Activated gamma-delta T cell treated with anti-CD3 and anti-CD28 coated beads, Interleukin-2, amount 50 U/mL, for 16 hours (primary cell): ENCODE results near the gene PPP1R1A.

ENCODE experiments used
- DNase-seq: peaks from one replicate; pipeline ENCODE4 v3.0.0-alpha.2; 2020; ENCODE audit warnings: low read depth

PPP1R1A gene

GRCh38 chr12:54588110-54588889 is at the start of gene PPP1R1A:
Gene PPP1R1A (minus strand): TSS chr12:54588659. CDS start chr12:54588488, 171 bp downstream.
- DNase-seq = no peak

DNA sequence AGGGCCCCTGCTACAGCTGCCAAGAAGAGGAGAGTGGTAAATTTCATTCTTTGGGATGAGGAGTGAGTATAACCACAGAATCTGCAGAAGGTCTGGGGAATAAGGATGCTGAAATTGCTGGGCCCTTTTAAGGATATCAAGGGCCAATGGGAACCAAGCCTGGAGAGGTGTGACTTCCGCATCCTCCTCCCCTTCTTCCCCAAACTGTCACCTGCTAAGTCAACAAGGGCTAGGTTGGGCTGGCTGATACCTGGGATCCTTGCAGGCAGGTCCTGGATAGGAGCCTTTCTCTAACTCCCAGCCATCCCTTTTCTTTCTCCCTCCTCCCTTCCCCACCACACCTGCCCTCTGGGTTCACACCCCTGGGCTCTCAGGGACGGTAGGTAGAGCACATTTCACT is 46.3 kb upstream of the PPP1R1A start, which contains the start of gene LACRT:
Gene LACRT, minus strand, starts transcription at position 101 of the 400 bp plus-strand sequence. Its CDS starts 54 bp downstream, at position 47.
- no peak for DNase-seq

GRCh38 chr12:54631988-54632728 is 43.7 kb upstream of the PPP1R1A start:
- no peak for DNase-seq

DNA sequence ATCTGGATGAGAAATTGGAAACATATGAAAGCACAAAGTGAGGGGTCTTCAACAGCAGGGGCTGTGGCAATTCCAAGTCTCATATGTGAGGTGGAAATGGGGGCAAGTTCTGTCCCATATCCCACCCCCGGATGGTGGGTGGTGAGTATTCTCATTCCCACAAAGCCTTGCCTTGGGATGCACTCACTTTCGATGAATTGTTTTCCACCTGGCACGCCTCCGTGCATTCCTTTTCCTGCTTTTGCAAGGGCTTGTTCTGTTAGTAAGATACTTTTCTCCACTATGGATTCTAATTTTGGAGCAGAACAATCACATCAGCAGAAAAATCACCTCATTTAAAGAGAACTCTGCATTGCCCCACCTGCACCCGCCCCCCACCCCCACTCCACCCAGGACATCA is 43.1 kb upstream of the PPP1R1A start:
- no peak for DNase-seq

GRCh38 chr12:54629925-54630324 is 41.5 kb upstream of the PPP1R1A start:
- DNase-seq = no peak

GRCh38 chr12:54628186-54628846 is 39.9 kb upstream of the PPP1R1A start:
- DNase-seq = no peak

- DNase-seq = no peak
Observed at GRCh38 chr12:54627304-54627703, 38.8 kb upstream of the PPP1R1A start.

GRCh38 chr12:54625598-54625997 is 37.1 kb upstream of the PPP1R1A start:
- DNase-seq = no peak

GRCh38 chr12:54624315-54625279 is 36.1 kb upstream of the PPP1R1A start:
- DNase-seq = no peak

- DNase-seq = no peak
Observed at GRCh38 chr12:54622463-54623183, 34.2 kb upstream of the PPP1R1A start.

GRCh38 chr12:54616933-54617680 is 28.6 kb upstream of the PPP1R1A start:
- no peak for DNase-seq

DNA sequence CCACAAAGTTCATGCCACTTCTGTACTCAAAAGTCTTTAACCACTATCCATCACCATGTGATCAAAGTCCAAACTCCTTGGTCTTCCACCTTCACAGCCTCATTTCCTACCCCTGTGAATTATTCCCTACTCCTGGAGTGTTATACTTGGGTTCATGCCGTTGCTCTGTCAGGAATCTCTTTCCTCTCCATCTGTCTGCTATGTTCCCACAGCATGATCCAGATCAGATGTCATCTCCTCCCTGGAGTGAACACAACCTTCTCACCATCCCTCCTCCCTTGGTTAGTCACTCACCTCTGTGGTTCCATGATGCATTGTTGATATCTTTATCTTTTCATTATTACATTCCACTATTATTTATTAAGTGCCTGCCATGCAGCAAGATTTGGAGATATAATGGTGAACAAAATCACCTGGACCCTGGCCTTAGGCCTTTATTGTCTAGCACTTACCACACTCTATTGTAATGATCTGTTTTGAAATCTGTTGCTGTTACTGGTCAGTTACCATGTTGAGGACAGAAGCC is 23.8 kb upstream of the PPP1R1A start:
- DNase-seq = no peak

DNA sequence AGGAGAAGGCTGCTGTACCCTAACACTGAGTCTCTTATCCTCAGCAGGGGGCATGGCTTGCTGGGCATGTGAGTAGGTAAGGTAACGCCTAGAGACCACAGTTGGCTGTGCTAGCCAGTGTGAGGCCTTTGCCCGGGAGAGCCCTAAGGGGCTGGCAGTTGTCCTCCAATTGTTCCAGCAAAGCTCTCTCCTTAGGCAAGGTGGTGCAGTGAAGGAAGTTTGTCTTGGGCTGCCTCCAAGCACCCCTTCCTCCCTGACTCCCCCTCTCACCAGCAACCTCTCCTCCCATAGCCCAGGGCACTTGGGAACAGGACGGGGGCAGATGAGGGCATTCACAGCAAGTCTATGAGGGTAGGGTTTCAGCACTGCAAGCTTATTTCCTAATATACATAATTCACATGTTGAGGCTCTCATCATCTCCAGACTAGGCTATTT is 23.3 kb upstream of the PPP1R1A start:
- no peak for DNase-seq

GRCh38 chr12:54608769-54609168 is 20.3 kb upstream of the PPP1R1A start:
- no peak for DNase-seq

DNA sequence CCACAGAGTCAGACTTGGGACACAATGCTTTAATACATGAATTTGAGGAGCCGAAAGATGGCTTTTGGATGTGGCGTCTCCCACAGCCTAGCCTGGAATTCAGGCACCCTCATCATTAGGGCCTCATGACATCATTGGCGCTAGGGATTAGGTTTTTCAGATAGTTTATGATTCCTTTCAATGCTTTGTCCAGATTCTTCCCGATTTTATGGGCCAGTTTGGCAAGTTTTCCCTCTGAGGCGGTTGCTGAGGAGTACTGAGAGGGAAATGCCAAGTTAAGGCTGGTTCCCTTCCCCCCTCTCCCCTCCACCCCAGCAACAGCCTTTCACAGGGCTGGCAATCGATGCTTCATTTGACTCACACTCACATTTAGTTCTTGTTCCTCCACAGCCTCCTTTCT is 19.7 kb upstream of the PPP1R1A start:
- no peak for DNase-seq

DNA sequence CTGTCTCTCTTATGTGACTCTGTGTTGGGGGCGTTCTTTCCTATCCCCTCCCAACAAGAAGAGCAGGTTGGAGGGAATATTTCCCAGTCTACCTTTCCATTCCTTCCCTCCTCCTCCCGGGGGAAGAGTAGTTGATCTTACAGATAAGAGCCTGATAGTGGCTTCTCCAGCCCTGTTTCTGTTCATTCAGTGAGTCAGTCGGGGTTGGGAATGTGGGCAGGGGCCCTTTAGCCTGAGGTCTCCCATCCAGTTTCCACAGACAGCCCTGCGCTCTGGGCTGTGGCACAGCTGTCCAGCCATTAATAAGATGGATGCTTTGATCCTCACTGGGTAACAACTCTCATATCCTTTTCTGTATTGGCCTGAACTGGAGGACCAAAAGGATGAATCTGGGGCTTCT is 18.1 kb upstream of the PPP1R1A start:
- no peak for DNase-seq

DNA sequence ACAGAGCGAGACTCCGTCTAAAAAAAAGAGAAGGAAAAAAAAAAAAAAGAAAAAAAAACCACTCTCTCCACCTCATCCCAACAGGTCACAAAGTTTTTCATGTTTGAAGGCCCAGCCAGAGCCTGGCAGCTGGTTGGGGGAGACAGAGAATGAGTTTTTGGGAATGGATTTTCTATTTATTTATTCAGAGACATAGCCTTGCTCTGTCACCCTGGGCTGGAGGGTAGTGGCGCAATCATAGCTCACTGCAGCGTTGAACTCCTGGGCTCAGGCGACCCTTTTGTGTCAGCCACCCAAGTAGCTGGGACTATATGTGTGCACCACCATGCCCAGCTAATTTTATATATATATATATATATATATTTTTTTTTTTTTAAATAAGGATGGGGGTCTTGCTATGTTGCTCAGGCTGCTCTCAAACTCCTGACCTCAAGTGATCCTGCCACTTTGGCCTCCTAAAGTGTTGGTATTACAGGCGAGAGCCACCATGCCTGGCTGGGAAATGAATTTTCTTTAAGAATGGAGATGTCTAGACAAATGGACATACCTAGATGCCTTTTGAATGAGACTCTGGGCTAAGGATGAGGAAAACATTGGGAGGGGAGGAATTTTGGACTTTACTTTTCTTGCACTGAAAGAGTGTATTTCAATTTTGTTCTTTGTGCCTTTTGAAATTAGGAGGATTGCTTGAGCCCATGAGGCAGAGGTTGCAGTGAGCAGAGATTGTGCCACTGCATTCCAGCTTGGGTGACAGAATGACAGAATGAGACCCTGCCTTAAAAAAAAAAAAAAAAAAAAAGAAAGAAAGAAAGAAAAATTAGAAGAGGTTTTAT is 16.9 kb upstream of the PPP1R1A start:
- no peak for DNase-seq

DNA sequence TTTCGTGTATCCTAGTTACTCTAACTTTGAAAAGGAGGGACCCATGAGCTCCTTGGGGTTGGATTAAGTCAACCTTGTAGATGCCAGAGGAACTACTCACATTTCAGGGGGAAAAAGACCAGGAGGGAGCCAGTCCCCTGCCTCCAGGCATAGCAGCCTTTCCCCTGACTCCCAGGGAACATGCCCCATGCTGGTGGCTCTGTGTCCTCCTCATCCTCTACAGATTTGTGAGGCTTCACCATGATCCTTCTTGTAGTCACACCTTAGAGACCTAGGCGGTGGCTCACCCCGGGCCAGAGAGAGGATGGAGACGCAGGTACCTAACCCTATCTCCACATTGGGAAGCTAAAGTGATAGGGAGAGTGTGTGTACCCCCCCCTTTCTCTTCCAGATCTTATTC is 16.0 kb upstream of the PPP1R1A start:
- DNase-seq = no peak

- DNase-seq = no peak
Observed at GRCh38 chr12:54603872-54604271, 15.4 kb upstream of the PPP1R1A start.
